ENCODE results near the gene TAF6L. TPM values are rescaled to one million over a fixed set of nuclear protein-coding genes. Genes with fewer than 3 reads are reported as not detected.
A peak's percentile ranks its signal among the peaks of the same experiment; 100 is the strongest.

Gene TAF6L
- total RNA-seq, 1 experiment from 2014 or later, result 40.2 TPM

DNA sequence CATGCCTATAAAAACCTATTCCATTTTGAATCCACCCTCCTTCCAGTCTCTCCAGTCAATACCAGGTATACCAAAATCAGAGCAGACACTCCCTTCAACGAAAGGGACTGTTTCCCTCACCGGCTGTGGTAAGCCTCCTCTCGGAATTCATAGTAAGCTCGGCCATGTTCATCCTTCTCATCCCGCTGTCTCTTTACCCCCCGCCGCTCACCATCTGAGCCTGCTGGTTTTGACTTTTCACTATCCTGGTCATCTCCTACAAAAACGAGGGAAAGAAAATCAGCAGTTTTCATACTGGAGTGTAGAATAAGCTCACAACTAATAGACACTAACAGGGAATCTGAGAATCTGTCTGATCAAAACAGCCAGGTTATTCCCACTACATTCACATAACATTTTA lies 47.0 kb upstream of the TAF6L start:
- no peaks in the 10 kb centered on the region for H3F3A ChIP-seq (ENCODE audit: low read length, unreplicated experiment)
- ChIA-PET POLR2A (ENCODE audit: unreplicated experiment) (interaction anchor here (0.7 kb wide), 1 partner anchor 92 kb away, joined by 3 read pairs; no protein-coding TSS in a partner anchor), CTCF (interaction anchor here (0.8 kb wide), 1 partner anchor 47 kb away, joined by 3 read pairs; the partner anchor contains the start of gene TAF6L)
- H3K9me2 ChIP-seq (replicated peaks; ENCODE audit: low read length), result no peaks in the 10 kb centered on the region
- no peak overlapping the region for H3K27ac ChIP-seq (ENCODE audit: low read length)
- DNase-seq (no peak), ATAC-seq (no peak)
- H3K27me3 ChIP-seq (ENCODE audit: low read length), result no peaks in the 10 kb centered on the region
- H3K9ac ChIP-seq (ENCODE audit: low read length), result peak overlapping the region; percentile 85
- peaks cover 9% of the 10 kb centered on the region for H3K4me1 ChIP-seq (ENCODE audit: insufficient read depth, low read length)
- H3K4me2 ChIP-seq (ENCODE audit: low read length), result peak overlapping the region; percentile 88
- intact Hi-C loops (cut with micrococcal nuclease), result loop anchor here (10.0 kb wide), 1 partner anchor 1461 kb away; the partner anchor contains the start of gene STIP1
- no TSS peak for BruUV-seq (replicated peaks)
- no peak overlapping the region for H2AFZ ChIP-seq (ENCODE audit: low read length)
- peaks cover 46% of the 10 kb centered on the region for H4K20me1 ChIP-seq (ENCODE audit: low read length)
- H3K36me3 ChIP-seq (ENCODE audit: low read depth, low read length), result peaks cover 53% of the 10 kb centered on the region
- peak overlapping the region; percentile 91 for H3K4me3 ChIP-seq (ENCODE audit: low read length)
- TF ChIP-seq EZH2 (IDR thresholded peaks at IDR 0.05; ENCODE audit: low read length, unreplicated experiment) (no peak), EZH2phosphoT487 (IDR thresholded peaks at IDR 0.05; ENCODE audit: borderline replicate concordance, low read length) (no peak)
- TF ChIP-seq, protein P1, sequence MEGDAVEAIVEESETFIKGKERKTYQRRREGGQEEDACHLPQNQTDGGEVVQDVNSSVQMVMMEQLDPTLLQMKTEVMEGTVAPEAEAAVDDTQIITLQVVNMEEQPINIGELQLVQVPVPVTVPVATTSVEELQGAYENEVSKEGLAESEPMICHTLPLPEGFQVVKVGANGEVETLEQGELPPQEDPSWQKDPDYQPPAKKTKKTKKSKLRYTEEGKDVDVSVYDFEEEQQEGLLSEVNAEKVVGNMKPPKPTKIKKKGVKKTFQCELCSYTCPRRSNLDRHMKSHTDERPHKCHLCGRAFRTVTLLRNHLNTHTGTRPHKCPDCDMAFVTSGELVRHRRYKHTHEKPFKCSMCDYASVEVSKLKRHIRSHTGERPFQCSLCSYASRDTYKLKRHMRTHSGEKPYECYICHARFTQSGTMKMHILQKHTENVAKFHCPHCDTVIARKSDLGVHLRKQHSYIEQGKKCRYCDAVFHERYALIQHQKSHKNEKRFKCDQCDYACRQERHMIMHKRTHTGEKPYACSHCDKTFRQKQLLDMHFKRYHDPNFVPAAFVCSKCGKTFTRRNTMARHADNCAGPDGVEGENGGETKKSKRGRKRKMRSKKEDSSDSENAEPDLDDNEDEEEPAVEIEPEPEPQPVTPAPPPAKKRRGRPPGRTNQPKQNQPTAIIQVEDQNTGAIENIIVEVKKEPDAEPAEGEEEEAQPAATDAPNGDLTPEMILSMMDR (conservative IDR thresholded peaks at IDR 0.05; ENCODE audit: low read depth, low read length), result no peak
- peaks cover 82% of the 10 kb centered on the region for H3K79me2 ChIP-seq (ENCODE audit: low read length)
- no peaks in the 10 kb centered on the region for H3K9me3 ChIP-seq (ENCODE audit: low read length)

DNA sequence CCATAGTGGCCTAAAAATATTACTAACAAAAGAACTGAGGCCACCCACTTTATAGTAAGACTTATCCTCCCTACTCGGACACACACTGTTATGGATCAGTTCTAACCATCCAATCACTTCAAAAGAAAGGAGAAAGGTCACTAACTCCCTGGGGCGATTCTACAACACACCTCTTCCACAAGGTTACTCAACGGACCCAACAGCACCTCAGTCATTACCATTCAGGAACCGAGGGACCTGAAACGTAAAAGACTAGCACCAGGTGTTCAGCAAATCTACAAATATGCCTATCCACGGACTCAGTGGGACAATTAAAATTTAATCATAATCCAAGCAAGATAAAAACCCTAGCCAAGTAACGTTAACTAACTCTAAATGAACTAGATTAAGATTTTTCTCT lies 45.5 kb upstream of the TAF6L start:
- peak; percentile 40 for DNase-seq
- H3K27ac ChIP-seq (ENCODE audit: low read length), result no peak overlapping the region
- ATAC-seq, result no peak
- no peaks in the 10 kb centered on the region for H3F3A ChIP-seq (ENCODE audit: low read length, unreplicated experiment)
- H3K9me2 ChIP-seq (replicated peaks; ENCODE audit: low read length), result no peaks in the 10 kb centered on the region
- CTCF ChIA-PET, result no interaction called here
- no peaks in the 10 kb centered on the region for H3K9me3 ChIP-seq (ENCODE audit: low read length)
- H4K20me1 ChIP-seq (ENCODE audit: low read length), result peaks cover 46% of the 10 kb centered on the region
- peak overlapping the region; percentile 91 for H3K4me3 ChIP-seq (ENCODE audit: low read length)
- H3K79me2 ChIP-seq (ENCODE audit: low read length), result peaks cover 83% of the 10 kb centered on the region
- H3K4me1 ChIP-seq (ENCODE audit: insufficient read depth, low read length), result peaks cover 9% of the 10 kb centered on the region
- TSS peak; percentile 35 for BruUV-seq (replicated peaks)
- no peaks in the 10 kb centered on the region for H3K27me3 ChIP-seq (ENCODE audit: low read length)
- H3K9ac ChIP-seq (ENCODE audit: low read length), result peak overlapping the region; percentile 85
- POLR2A ChIA-PET (ENCODE audit: unreplicated experiment), result interaction anchor here (0.7 kb wide), 3 partner anchors 48 to 135 kb away, joined by 3 to 5 read pairs (median 4); no protein-coding TSS in a partner anchor
- intact Hi-C loops (cut with micrococcal nuclease), result loop anchor here (2.0 to 10.0 kb wide), 4 partner anchors 48 to 1459 kb away; partner anchors contain the start of genes SLC3A2, STIP1 and UBXN1
- H2AFZ ChIP-seq (ENCODE audit: low read length), result no peak overlapping the region
- peaks cover 40% of the 10 kb centered on the region for H3K36me3 ChIP-seq (ENCODE audit: low read depth, low read length)
- H3K4me2 ChIP-seq (ENCODE audit: low read length), result peak overlapping the region; percentile 88
- no peak for TF ChIP-seq EZH2 (IDR thresholded peaks at IDR 0.05; ENCODE audit: low read length, unreplicated experiment)
- no peak for TF ChIP-seq EZH2phosphoT487 (IDR thresholded peaks at IDR 0.05; ENCODE audit: borderline replicate concordance, low read length)
- TF ChIP-seq, protein P1 (conservative IDR thresholded peaks at IDR 0.05; ENCODE audit: low read depth, low read length), result no peak
